SK-N-MC (cell line): ENCODE measurements around the gene RHOBTB1.

Source experiments
- EZH2 ChIP-seq: fragments of 200-600 bp; sonication (generic); IDR thresholded peaks from one replicate; pipeline ENCODE4 v1.6.1; 2017; ENCODE audit warnings: antibody characterized with exemption
- POLR2AphosphoS5 ChIP-seq: IDR thresholded peaks from 2 replicates; pipeline ENCODE4 v1.6.1; 2012; ENCODE audit warnings: mild to moderate bottlenecking, low read depth, low read length, borderline replicate concordance

DNA sequence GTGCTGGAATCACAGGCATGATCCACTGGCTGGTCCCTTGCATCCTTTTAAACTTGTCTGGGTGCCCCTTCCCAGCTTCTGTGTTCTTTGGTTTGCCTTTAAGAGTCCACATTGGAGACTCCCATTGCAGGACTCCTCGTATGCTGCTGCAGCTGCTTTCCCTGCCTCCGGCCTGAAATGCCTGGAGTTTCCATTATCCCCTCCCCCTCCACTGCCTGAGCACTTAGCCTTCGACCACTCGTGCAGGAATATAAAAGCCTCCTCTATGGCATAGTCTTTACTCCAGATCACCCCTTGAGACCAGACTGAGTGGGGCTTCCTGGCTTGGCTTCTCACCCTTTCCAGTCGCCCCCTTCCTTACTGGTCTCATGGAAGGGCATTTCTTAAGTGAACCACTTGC lies 80.2 kb downstream of the RHOBTB1 start:
- TF ChIP-seq POLR2AphosphoS5 (no peak), EZH2 (no peak)
